Activated CD4-positive, alpha-beta T cell treated with anti-CD3 and anti-CD28 coated beads, Interleukin-2, Interleukin-6, amounts not matched to agents 100 ng/mL and 50 ng/mL, durations not matched to agents 16 hours and 8 hours (primary cell): Measurements from ENCODE around the gene ABCA2.

Experiments
- DNase-seq: peaks from one replicate; pipeline ENCODE4 v3.0.0-alpha.2; 2020

ABCA2 gene

DNA sequence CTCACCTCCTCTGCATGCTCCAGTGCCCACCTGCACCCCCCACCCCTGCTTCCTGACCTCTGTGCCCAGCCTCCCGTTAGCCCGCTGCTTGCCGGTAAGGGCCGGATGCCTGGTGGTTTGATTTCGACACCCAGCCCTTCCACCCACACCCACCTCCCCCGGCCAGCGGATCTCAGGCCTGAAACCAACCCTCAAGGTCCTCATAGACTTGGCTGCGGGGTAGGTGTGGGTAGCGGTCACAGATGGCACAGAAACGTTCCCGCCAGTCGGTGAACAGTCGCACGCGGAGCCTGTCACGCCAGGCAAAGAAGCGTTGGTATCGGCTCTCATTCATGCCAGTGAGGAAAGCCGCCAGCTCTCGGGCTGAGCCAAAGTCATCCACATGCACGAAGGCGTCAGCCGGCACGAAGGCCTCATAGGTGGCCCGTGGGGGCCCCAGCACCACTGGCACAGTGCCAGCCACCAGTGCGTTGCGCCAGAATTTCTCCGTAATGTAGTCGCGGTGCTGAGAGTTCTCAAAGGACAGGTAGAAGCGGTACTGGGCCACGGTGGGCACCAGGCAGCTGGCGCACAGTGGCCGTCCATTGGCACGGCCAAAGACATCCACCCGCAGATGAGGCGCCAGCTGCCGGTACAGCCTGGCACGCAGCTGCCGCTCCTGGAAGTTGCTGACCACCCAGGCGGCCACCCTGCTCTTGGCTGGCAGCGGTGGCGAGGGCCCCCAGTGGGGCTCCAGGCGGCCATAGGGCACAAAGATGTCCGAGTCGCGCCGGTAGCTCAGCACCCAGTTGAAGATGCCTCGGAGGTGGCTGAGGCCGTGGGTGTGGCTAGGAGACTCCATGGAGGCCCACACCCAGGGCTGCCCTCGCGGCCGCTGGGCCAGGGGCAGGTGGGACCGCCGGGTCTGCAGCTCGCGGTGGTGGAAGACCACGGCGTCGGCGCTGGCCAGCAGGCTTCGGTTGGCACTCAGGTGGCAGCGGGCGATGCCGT, 2.8 kb upstream of the ABCA2 start:
- DNase-seq = peak; percentile 91

DNA sequence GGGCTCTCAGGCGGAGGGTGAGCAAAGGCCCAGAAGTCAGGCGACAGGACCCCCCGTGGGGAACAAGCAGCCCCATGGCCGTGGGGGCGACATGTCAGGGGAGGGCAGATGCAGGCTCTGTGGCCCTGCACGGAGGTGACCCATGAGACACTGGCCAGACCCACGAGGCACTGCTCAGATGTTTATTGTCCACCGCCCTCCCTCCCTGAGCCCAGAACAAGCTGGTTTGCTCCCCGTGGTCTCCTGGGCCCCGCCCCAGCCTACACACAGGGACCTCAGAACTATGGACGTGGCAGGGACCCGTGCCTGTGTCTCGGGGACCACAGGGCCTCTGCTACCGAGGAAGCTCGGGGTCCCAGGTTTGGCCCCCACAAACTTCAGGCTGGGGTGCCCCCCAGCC, 2.0 kb upstream of the ABCA2 start:
- DNase-seq = peak; percentile 54

GRCh38 chr9:137029058-137029936, 1.3 kb upstream of the ABCA2 start:
- DNase-seq = peak; percentile 92

DNA sequence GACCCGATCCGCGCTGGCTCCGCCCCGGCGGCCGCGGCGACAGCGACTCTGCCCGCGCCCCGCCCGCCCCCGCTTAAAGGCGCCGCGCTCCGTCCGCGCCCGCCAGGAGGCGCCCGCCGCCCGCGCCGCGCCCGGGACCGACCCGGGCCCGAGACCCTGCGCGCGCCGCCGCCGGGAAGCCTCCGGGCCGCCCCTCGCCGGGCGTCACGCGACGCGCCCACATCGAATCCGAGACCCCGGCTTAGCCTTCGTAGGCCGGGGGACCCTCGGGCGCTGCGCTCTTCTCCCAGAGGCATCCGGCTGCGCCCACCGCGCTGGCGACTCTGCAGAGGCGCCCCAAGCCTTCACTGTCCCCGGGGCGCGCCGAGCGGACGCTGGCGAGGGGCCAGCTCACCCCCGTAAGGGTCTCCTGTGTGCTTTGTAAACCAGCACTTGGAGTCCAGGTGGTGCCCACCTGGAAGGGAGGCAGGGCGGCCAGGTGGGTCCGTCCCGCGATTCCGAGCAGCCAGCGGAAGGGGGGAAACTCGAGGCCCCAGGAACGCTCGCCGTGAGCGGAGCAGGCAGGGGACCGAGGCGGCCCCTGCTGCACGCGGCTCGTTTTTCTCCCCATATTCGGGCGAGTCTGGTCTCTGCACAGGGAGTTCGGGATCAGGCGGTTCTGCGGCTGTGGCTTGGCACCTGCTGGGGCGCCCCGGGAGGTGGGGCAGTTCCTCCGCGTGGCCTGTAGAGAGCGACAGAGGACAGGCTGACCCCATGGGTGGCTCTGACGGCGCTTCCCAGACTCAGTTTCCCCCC, 423 bp upstream of the ABCA2 start:
- peak; percentile 89 for DNase-seq

- DNase-seq = no peak
These were observed 1.2 kb downstream of the ABCA2 start for GRCh38 chr9:137026828-137027227.

DNA sequence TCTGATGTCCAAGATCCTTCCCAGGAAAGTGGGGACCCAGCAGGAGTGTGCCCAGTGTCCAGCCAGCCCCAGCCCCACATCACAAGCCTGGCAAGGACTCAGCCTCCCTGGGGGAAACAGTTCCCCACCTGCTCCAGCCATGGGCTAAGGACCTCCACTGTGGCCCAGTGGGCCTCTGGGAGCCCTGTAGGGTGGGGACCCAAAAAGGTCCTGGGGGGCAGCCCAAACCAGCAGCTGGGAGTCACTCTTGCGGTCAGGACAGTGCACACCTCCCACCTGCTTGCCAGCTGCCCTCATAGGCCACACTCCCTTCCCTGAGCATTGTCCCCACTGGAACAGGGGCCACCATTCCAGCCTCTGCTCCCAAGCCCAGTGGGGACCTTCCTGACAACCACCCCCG, 1.7 kb downstream of the ABCA2 start:
- no peak for DNase-seq

DNA sequence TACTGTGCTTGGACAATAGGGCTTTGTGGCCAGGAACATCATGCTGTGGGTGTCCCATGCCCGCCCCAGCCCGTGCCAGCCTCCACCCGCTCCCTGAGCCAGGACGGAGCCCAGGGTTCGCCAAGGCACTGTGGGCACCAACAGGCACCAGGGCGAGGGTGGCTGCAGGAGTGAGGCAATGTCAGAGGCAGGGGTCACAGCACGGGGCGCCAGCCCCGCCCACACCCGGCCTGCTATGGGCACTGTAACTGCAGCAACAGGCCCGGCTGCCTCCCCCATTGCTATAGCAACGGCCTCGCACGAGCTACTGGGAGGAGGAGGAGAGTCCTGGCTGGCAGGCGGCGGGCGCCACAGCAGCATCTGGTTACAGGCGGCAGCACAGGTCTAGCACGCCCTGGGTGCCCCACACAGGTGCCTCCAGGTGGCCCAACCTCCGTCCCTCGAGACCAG, 2.5 kb downstream of the ABCA2 start:
- no peak for DNase-seq

DNA sequence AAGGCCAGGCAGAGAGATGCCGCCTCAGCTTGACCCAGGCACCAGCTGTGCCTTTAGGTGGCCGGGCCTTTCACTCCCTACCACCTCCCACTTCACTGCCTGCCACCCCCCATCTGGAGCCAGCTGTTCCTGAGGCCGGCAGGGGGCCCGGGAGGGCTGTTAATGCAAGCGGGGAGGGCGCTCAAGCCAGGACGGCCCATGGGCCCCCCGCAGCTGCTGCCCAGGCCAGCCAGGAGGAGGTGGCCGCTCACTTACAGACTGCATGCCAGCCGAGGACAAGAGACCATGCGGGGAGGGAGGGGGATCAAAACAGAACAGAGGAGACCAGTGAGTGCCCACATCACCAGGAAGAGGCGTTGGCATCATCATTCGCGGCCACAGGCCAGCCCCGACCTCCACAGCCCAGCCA, 4.5 kb downstream of the ABCA2 start:
- no peak for DNase-seq

DNA sequence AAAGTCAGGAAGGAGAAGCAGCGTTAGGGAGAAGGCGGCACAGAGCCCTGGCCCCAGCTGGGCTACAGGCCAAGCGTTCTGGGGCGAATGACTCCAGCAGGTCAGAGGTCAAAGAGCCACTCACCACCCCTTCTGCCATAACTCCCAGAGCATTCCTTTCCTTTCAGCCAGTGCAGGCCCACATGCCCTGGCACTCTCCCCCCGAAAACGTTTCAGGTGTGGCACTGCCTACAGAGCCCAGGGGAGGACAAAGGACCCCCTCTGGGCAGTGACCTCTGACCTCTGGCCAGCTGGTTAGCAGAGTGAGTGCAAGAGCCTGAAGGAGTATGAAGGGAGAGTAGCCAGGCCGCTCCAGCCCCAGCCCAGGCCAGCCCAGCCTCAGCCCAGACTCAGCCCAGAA, 4.9 kb downstream of the ABCA2 start:
- no peak for DNase-seq

DNA sequence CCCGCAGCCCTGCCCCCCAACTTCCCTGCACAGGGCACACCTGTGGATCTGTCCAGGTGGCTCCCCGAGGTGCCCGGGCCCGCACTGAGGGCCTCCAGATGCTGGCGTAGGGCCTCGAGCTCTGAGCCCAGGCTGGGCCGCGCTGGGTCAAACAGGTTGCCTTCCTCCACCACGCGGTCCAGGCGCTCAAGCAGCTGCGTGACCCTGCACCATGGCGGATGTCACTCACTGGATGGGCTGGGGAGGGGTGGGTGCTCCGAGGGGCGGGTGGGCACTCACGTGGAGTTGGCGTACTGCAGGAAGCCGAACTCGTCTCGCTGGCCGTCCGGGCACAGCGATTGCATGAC, 5.4 kb downstream of the ABCA2 start:
- DNase-seq = no peak

- peak; percentile 87 for DNase-seq
These were observed 5.9 kb downstream of the ABCA2 start for GRCh38 chr9:137021979-137022661.

DNA sequence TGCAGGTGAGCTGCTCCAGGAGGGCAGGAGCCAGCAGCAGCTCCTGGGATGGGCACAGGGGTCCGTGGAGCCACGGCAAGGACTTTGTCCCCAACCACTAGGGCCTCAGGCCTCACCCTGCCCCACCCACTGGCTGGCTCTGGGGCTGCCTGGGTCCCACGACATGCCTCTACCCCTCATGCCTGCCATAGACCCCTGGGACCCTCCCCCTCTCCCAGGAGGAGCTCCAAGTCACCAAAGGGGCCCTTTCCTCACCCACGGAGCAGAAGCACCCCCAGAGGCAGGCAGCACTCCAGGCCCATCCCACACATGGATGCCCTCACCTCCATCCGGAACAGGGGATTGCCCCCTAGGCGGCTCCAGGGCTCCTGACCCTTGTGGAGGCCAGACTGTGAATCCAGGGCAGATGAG, 6.5 kb downstream of the ABCA2 start:
- no peak for DNase-seq

- DNase-seq = no peak
These were observed 7.1 kb downstream of the ABCA2 start for GRCh38 chr9:137020771-137021567.

- DNase-seq = no peak
These were observed 8.0 kb downstream of the ABCA2 start for GRCh38 chr9:137019891-137020683.

DNA sequence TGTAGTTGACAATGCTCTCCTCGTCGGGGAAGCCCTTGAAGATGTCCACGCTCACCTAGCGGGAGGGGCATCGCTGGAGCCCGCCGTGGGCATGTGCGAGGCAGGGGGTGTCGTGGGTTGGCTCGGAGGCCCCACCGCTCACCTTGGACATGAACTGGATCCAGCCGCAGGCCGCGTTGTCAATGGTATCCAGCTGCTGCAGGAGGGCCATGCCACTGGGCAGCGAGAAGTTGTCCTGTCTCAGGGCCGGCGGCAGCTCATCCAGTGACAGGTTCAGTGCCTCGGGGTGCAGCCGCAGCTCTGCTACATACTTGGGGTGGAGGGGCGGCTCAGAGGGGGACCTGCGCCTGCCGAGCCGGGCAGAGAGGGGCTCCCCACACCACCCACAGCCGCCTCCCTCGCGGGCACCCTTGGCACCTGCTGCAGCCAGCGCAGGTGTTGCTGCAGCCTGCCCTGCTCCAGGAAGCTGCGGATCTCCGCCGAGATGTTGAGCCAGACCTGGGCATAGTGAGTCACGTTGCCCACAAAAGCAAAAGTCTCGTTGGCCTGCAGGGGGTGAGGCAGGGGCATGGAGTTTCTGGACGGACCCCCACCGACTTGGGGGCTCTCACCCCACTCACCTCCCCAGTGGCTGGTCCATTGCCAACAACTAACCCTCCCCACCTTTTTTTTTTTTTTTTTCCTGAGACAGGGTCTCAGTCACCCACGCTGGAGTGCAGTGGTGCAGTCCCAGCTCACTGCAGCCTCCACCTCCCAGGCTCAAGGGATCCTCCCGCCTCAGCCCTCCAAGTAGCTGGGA, 9.1 kb downstream of the ABCA2 start:
- DNase-seq = no peak

DNA sequence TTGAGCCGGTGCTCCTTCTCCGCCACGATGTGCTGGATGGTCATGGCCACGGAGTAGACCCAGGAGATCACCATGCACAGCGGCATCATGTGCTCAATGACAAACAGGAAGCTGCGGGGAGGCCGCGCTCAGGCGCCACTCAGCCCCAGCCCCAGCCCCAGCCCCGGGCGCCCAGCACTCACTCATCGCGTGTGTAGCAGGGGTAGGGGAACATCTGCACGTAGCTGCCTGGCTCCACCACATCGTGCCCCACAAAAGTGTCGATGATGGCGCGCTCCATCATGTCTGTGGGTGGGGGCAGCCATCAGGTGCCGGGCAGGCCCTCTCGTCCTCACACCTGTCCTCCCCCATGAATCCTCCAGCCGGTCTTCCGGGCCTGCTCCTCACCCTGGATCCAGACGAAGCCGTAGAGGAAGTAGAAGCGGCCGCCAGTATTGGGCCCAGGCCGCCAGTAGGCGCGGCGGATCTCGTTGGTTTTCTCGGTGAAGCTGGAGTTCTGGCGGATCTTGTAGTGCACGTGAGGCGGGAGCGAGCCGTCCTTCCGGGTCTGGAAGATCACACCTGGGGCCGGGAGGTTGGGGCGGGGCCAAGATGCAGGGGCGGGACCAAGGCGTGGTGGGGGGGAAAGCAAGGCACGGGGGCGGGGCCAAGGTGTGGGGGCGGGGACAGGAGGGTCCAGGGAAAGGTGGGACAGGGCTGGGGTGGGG, 10.1 kb downstream of the ABCA2 start:
- DNase-seq = no peak

- DNase-seq = no peak
These were observed 11.0 kb downstream of the ABCA2 start for GRCh38 chr9:137017071-137017470.

DNA sequence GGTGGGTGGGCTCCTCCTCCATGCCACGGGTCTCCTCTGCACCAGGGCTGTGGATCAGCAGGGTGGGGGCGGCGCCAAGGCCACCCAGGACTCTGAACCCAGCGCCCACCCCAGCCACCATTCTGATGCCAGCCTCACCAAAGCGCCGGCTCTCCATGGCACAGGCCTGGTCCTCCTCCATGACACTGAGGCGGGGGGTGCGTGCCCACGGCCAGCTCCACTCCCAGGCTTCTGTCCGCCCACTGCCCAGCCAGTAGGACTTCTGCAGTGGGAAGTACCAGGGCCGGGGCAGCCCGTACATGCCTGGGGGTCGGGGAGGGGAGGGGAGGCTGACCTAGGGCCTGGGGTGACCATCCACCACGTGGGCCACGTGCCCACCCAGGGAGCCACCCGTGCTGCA, 11.6 kb downstream of the ABCA2 start:
- DNase-seq = no peak

- DNase-seq = no peak
These were observed 12.1 kb downstream of the ABCA2 start for GRCh38 chr9:137015976-137016375.
